SK-N-SH (cell line): ENCODE measurements around the gene PBX1. TPM values are rescaled to one million over a fixed set of nuclear protein-coding genes. Genes with fewer than 3 reads are reported as not detected.
A peak's percentile ranks its signal among the peaks of the same experiment; 100 is the strongest.

Experiments
- CTCF ChIA-PET: fragments of 300-600, 350-600 bp; formaldehyde crosslinking; extraction: SDS; loops from one replicate; lab custom pipeline; 2021; lab: Yijun Ruan, JAX
- POLR2A ChIA-PET: fragments of 350-600 bp; sonication (Branson Sonifier 250); formaldehyde crosslinking; extraction: SDS; loops from one replicate; lab custom pipeline; 2020; ENCODE audit warnings: antibody characterized with exemption, inconsistent platforms; lab: Yijun Ruan, JAX
- DNase-seq: peaks from one replicate; pipeline ENCODE4 v3.0.0; 2012
- H2AFZ ChIP-seq: fragments of 200-600 bp; sonication (generic); 2 replicates; pipeline ENCODE4 v1.8.1; 2016; ENCODE audit warnings: antibody characterized with exemption, mild to moderate bottlenecking, low read depth
- H3F3A ChIP-seq: fragments of 200-600 bp; sonication (generic); replicated peaks from 2 replicates; pipeline ENCODE3; 2016; ENCODE audit warnings: antibody characterized with exemption, mild to moderate bottlenecking; ENCODE audit not compliant: insufficient read depth
- H3K27ac ChIP-seq, 2 experiments: fragments of 200-500 bp in 1 of 2; fragments of 200-600 bp in 1 of 2; sonication (Bioruptor generic) in 1 of 2; sonication (generic), shearing (Covaris generic) in 1 of 2; 2 replicates each; pipeline versions ENCODE4 v1.5.1 to v1.6.1; 2014 to 2016; ENCODE audit warnings: low read depth in 2 of 2, inconsistent platforms in 1 of 2, low read length in 1 of 2, mild to moderate bottlenecking in 1 of 2, mixed read lengths in 1 of 2
- H3K27me3 ChIP-seq: fragments of 200-600 bp; sonication (generic), shearing (Covaris generic); 2 replicates; pipeline ENCODE4 v1.6.1; 2016; ENCODE audit warnings: mixed run types; ENCODE audit not compliant: insufficient read depth
- H3K36me3 ChIP-seq, 2 experiments: fragments of 200-500 bp in 1 of 2; fragments of 200-600 bp in 1 of 2; sonication (Bioruptor generic) in 1 of 2; sonication (generic) in 1 of 2; replicated peaks in 1 of 2; 2 replicates each; pipeline versions ENCODE3 to v1.5.1; 2014 to 2016; ENCODE audit warnings: low read length in 1 of 2, mild to moderate bottlenecking in 1 of 2; ENCODE audit not compliant: insufficient read depth in 2 of 2, control insufficient read depth in 1 of 2
- H3K4me1 ChIP-seq, 2 experiments: fragments of 200-500 bp in 1 of 2; fragments of 200-600 bp in 1 of 2; sonication (Bioruptor generic) in 1 of 2; sonication (generic), shearing (Covaris generic) in 1 of 2; 2 replicates each; pipeline versions ENCODE4 v1.5.1 to v1.6.1; 2014 to 2016; ENCODE audit warnings: low read depth in 1 of 2, low read length in 1 of 2, mixed run types in 1 of 2; ENCODE audit not compliant: insufficient read depth in 2 of 2, control insufficient read depth in 1 of 2
- H3K4me2 ChIP-seq: fragments of 200-600 bp; sonication (generic), shearing (Covaris generic); 2 replicates; pipeline ENCODE4 v1.6.1; 2017; ENCODE audit warnings: mixed run types
- H3K4me3 ChIP-seq, 2 experiments: fragments of 200-500 bp in 1 of 2; fragments of 200-600 bp in 1 of 2; sonication (Bioruptor generic) in 1 of 2; sonication (generic), shearing (Covaris generic) in 1 of 2; 2 replicates each; pipeline versions ENCODE4 v1.5.1 to v1.8.1; 2014 to 2016; ENCODE audit warnings: low read depth in 2 of 2, inconsistent platforms in 1 of 2, low read length in 1 of 2, mild to moderate bottlenecking in 1 of 2, mixed read lengths in 1 of 2, moderate library complexity in 1 of 2
- H3K79me2 ChIP-seq: fragments of 200-600 bp; sonication (generic); 2 replicates; pipeline ENCODE4 v1.8.1; 2017; ENCODE audit warnings: mild to moderate bottlenecking; ENCODE audit not compliant: insufficient read depth
- H3K9ac ChIP-seq: fragments of 200-600 bp; sonication (generic); 2 replicates; pipeline ENCODE4 v1.6.1; 2017; ENCODE audit warnings: mixed run types
- H3K9me2 ChIP-seq: fragments of 200-600 bp; sonication (generic); 2 replicates; pipeline ENCODE4 v1.6.1; 2017; ENCODE audit warnings: mixed run types
- H3K9me3 ChIP-seq: fragments of 200-600 bp; sonication (generic); 2 replicates; pipeline ENCODE4 v1.6.1; 2017; ENCODE audit warnings: mixed run types, mild to moderate bottlenecking, moderate library complexity
- H4K20me1 ChIP-seq: fragments of 200-600 bp; sonication (generic); 2 replicates; pipeline ENCODE4 v1.6.1; 2017; ENCODE audit warnings: mild to moderate bottlenecking, mixed run types; ENCODE audit not compliant: insufficient read depth
- CHD2 ChIP-seq: fragments of 150-350 bp; IDR thresholded peaks from 2 replicates; pipeline ENCODE4 v1.6.1; 2018; ENCODE audit warnings: low read length; ENCODE audit not compliant: partially characterized antibody
- CTCF ChIP-seq: fragments of 200-600 bp; sonication (generic); IDR thresholded peaks from 2 replicates; pipeline ENCODE4 v1.6.1; 2017; ENCODE audit warnings: antibody characterized with exemption, mild to moderate bottlenecking, moderate library complexity
- ELF1 ChIP-seq: IDR thresholded peaks from 2 replicates; pipeline ENCODE4 v1.4.0; 2012
- GATA2 ChIP-seq: sonication (generic); formaldehyde crosslinking; IDR thresholded peaks from 2 replicates; pipeline ENCODE4 v1.5.0; 2020; ENCODE audit warnings: mild to moderate bottlenecking, missing genetic modification reagents
- JUND ChIP-seq: IDR thresholded peaks from 2 replicates; pipeline ENCODE4 v1.4.0; 2012
- MEF2A ChIP-seq: IDR thresholded peaks from 2 replicates; pipeline ENCODE4 v1.4.0; 2012; ENCODE audit warnings: low read depth, borderline replicate concordance
- PBX3 ChIP-seq: IDR thresholded peaks from 2 replicates; pipeline ENCODE4; 2012
- RAD21 ChIP-seq: IDR thresholded peaks from 2 replicates; pipeline ENCODE4 v1.6.1; 2012; ENCODE audit warnings: mild to moderate bottlenecking, low read length
- REST ChIP-seq: IDR thresholded peaks from 2 replicates; pipeline ENCODE4 v1.6.1; 2012; ENCODE audit warnings: mild to moderate bottlenecking, low read depth, low read length, moderate library complexity
- RXRA ChIP-seq: IDR thresholded peaks from 2 replicates; pipeline ENCODE4 v1.4.0; 2012; ENCODE audit warnings: low read depth, mild to moderate bottlenecking, borderline replicate concordance
- TEAD4 ChIP-seq: IDR thresholded peaks from 2 replicates; pipeline ENCODE4 v1.4.0; 2012; ENCODE audit warnings: mild to moderate bottlenecking, borderline replicate concordance; ENCODE audit not compliant: insufficient read depth
- USF1 ChIP-seq: IDR thresholded peaks from 2 replicates; pipeline ENCODE4 v1.4.0; 2012; ENCODE audit warnings: low read depth, borderline replicate concordance
- YY1 ChIP-seq: IDR thresholded peaks from 2 replicates; pipeline ENCODE4 v1.4.0; 2012; ENCODE audit warnings: low read depth, mild to moderate bottlenecking
- ZBTB33 ChIP-seq: IDR thresholded peaks from 2 replicates; pipeline ENCODE4 v1.4.0; 2012; ENCODE audit warnings: low read depth, borderline replicate concordance
- WGBS: methylation state at CpG from one replicate; pipeline ENCODE4 v1.1.6; 2017; ENCODE audit warnings: low lambda C conversion rate; 5-methylcytosine and 5-hydroxymethylcytosine counted together
- polyA plus RNA-seq, 3 experiments: library from polyadenylated mRNA; depleted of rRNA; stranded (reverse); fragments of >200 nt; gene quantifications; 2 replicates each; pipeline ENCODE4 v1.2.3, GENCODE V29; 2012

Gene PBX1
- polyA plus RNA-seq, 1 of the 3 experiments (the other 2 are of a cell fraction): 27.0 TPM

DNA sequence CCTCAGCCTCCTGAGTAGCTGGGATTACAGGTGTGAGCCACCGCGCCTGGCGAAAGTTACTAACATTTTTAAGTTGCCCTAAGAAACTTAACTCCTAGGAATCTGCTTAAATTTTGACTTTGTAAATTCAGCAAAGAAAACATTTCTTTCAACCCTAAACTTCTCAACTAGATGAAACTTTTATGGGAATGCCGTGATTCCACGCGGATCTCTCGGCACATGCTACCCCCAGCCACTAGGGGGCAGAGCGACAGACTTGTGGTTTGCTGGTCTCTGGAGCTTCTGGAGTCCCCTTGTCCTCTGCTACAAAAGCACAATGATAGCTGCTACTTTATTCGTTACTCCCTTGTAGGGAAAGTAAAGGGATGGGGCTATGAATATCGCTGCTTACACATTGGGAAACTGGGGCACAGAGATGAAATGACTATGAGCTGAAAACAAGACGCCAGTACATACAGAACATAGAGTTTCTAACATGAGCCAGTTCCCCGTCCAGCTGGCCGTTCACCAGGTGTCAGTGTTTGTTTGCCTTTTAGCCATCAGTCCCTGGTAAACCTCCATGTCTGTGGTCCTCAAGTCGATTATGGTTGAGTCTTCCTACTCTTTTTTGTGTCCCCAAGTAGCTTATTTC is 114.7 kb downstream of the PBX1 start:
- H3K9me2 ChIP-seq: no peaks in the 10 kb centered on the region
- H3K4me3 ChIP-seq: peak overlapping the region in 1 of 2 experiments; percentile 39; a peak in 1 of 4 replicates
- no peaks in the 10 kb centered on the region for H3F3A ChIP-seq
- POLR2A ChIA-PET: interaction anchor here (0.7 kb wide), 1 partner anchor 285 kb away, joined by 3 read pairs; no protein-coding TSS in a partner anchor
- no peak overlapping the region for H3K27ac ChIP-seq
- no peaks in the 10 kb centered on the region for H3K36me3 ChIP-seq
- H2AFZ ChIP-seq: no peak overlapping the region
- TF ChIP-seq JUND: no peak
- peak; percentile 31; the same call in 1 of the 2 replicates for TF ChIP-seq RAD21
- TF ChIP-seq ELF1: no peak
- peak; percentile 70 for TF ChIP-seq CTCF
- TF ChIP-seq GATA2 (CRISPR knock-in tag): no peak
- no peak for TF ChIP-seq TEAD4
- peak; percentile 53 for DNase-seq
- no peak overlapping the region for H3K9ac ChIP-seq
- CTCF ChIA-PET: interaction anchor here (0.7 to 3.1 kb wide), 19 partner anchors 9 to 211 kb away, joined by 3 to 13 read pairs (median 3); no protein-coding TSS in a partner anchor
- H3K4me1 ChIP-seq: peaks cover 0 to 14% of the 10 kb centered on the region in 2 experiments; a peak in 2 of 4 replicates
- no peak overlapping the region for H3K4me2 ChIP-seq
- no peaks in the 10 kb centered on the region for H3K79me2 ChIP-seq
- no peaks in the 10 kb centered on the region for H3K9me3 ChIP-seq
- no peaks in the 10 kb centered on the region for H4K20me1 ChIP-seq
- no peaks in the 10 kb centered on the region for H3K27me3 ChIP-seq
- 93% methylated on average over 14 of the region's 14 CpGs for WGBS

DNA sequence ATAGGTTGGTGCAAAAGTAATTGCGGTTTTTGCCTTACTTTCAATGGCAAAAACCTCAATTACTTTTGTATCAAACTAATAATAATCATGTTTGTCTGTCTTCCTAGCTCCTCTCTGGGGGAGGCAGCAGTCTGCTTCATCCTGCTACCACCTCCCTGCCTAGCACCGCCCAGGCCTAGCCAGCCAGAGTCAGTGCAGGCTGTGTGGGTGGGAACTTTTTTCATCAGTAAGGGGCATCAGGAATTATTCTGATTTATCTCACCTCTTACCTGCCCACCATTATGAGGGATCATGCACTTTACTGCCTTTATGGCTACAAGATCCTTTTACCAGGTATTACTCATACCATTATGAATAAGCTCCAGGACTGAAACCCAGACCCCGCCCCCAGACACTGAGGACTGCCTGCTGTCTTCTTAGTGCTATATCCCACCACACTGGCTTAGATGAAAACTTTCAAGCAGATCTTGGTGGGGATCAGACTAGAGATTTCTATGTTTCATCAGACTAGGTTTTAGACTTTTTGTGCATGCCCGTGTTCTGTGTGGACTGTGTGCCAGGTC is 116.4 kb downstream of the PBX1 start:
- Histone ChIP-seq H3K4me3 (no peak overlapping the region), H3K36me3 (peaks cover 0 to 5% of the 10 kb centered on the region in 2 experiments), H3K9me2 (no peaks in the 10 kb centered on the region), H3K9ac (no peak overlapping the region), H3K27ac (no peak overlapping the region), H3K9me3 (no peaks in the 10 kb centered on the region), H4K20me1 (no peaks in the 10 kb centered on the region), H3F3A (no peaks in the 10 kb centered on the region), H3K27me3 (no peaks in the 10 kb centered on the region), H2AFZ (no peak overlapping the region), H3K4me1 (peaks cover 0 to 12% of the 10 kb centered on the region in 2 experiments; a peak in 2 of 4 replicates), H3K79me2 (no peaks in the 10 kb centered on the region), H3K4me2 (no peak overlapping the region)
- DNase-seq: no peak
- TF ChIP-seq JUND: no peak
- TF ChIP-seq GATA2 (CRISPR knock-in tag): no peak
- TF ChIP-seq USF1: no peak
- no peak for TF ChIP-seq ZBTB33
- no peak for TF ChIP-seq RXRA
- no peak for TF ChIP-seq CHD2
- no peak for TF ChIP-seq PBX3
- TF ChIP-seq REST: no peak
- TF ChIP-seq YY1: no peak
- no peak for TF ChIP-seq MEF2A
- POLR2A ChIA-PET: no interaction called here
- WGBS: 96% methylated on average over 4 of the region's 4 CpGs
- CTCF ChIA-PET: interaction anchor here (1.9 to 3.1 kb wide), 2 partner anchors 14 to 15 kb away, joined by 5 to 13 read pairs; no protein-coding TSS in a partner anchor
